WTC11 (cell line): ENCODE measurements around the gene RRP1B.

ENCODE experiments used
- CTCF ChIP-seq: fragments of 200-600 bp; IDR thresholded peaks from 2 replicates; pipeline ENCODE4 v1.8.0; 2022; ENCODE audit warnings: antibody characterized with exemption
- ESRRA ChIP-seq: sonication (generic); formaldehyde crosslinking; IDR thresholded peaks from 2 replicates; pipeline ENCODE4 v1.8.1; 2022; ENCODE audit warnings: mild to moderate bottlenecking, missing genetic modification reagents, borderline replicate concordance
- FOXP1 ChIP-seq: sonication (generic); formaldehyde crosslinking; IDR thresholded peaks from 2 replicates; pipeline ENCODE4 v1.8.0; 2022; ENCODE audit warnings: missing genetic modification reagents, mild to moderate bottlenecking, moderate library complexity, borderline replicate concordance
- NFE2L1 ChIP-seq: sonication (generic); formaldehyde crosslinking; IDR thresholded peaks from 2 replicates; pipeline ENCODE4 v1.8.1; 2023; ENCODE audit warnings: missing genetic modification reagents
- NFYB ChIP-seq: sonication (generic); formaldehyde crosslinking; conservative IDR thresholded peaks from 2 replicates; pipeline ENCODE4 v1.8.0; 2022; ENCODE audit warnings: low read depth, missing genetic modification reagents
- SP1 ChIP-seq: sonication (generic); formaldehyde crosslinking; conservative IDR thresholded peaks from 2 replicates; pipeline ENCODE4 v1.8.1; 2022; ENCODE audit warnings: missing genetic modification reagents
- ZBTB21 ChIP-seq: sonication (generic); formaldehyde crosslinking; IDR thresholded peaks from 2 replicates; pipeline ENCODE4 v1.8.1; 2023; ENCODE audit warnings: mild to moderate bottlenecking, missing genetic modification reagents, borderline replicate concordance
- TF ChIP-seq, protein P1 (sequence below): sonication (generic); formaldehyde crosslinking; conservative IDR thresholded peaks from 2 replicates; pipeline ENCODE4 v1.8.1; 2022; ENCODE audit warnings: mild to moderate bottlenecking, missing genetic modification reagents

GRCh38 chr21:43658769-43659135 is 608 bp upstream of the RRP1B start:
- TF ChIP-seq, protein P1, sequence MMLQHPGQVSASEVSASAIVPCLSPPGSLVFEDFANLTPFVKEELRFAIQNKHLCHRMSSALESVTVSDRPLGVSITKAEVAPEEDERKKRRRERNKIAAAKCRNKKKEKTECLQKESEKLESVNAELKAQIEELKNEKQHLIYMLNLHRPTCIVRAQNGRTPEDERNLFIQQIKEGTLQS: no peak
- TF ChIP-seq SP1 (no peak), CTCF (no peak), NFE2L1 (no peak), ESRRA (CRISPR knock-in tag) (no peak), FOXP1 (CRISPR knock-in tag) (no peak), ZBTB21 (no peak), NFYB (no peak)
